Transverse colon (tissue), 4 donors: ENCODE data around the gene FSD1. TPM values are rescaled to one million over a fixed set of nuclear protein-coding genes. Genes with fewer than 3 reads are reported as not detected.

Experiments used
- DNase-seq: peaks from one replicate; pipeline ENCODE4 v3.0.0-alpha.2; 2019
- H3K27ac ChIP-seq, 4 donors: fragments of 200-600 bp; sonication (generic); 2 replicates each; pipeline ENCODE4 v1.5.1; 2016 to 2018; ENCODE audit warnings: inconsistent platforms in 4 of 4
- H3K27me3 ChIP-seq: fragments of 200-600 bp; sonication (generic); 2 replicates; pipeline ENCODE4 v1.5.1; 2017; ENCODE audit warnings: inconsistent platforms
- H3K36me3 ChIP-seq, 4 donors: fragments of 200-600 bp; sonication (generic); 2 replicates each; pipeline ENCODE4 v1.5.1; 2017 to 2019; ENCODE audit warnings: inconsistent platforms in 4 of 4
- H3K4me1 ChIP-seq, 4 donors: fragments of 200-600 bp; sonication (generic); 2 replicates each; pipeline ENCODE4 v1.5.1; 2017 to 2020; ENCODE audit warnings: inconsistent platforms in 4 of 4
- H3K4me3 ChIP-seq, 4 donors: fragments of 200-600 bp; sonication (generic); 1 replicate in 1 of 4; 2 replicates in 3 of 4; pipeline versions ENCODE4 v1.5.1 to v1.6.1; 2017 to 2019; ENCODE audit warnings: inconsistent platforms in 4 of 4
- H3K9me3 ChIP-seq, 2 donors: fragments of 200-600 bp; sonication (generic); 2 replicates each; pipeline ENCODE4 v1.5.1; 2017 to 2019; ENCODE audit warnings: inconsistent platforms in 2 of 2
- EP300 ChIP-seq: sonication (generic); formaldehyde crosslinking; IDR thresholded peaks from one replicate; pipeline ENCODE4 v1.6.1; 2017; ENCODE audit warnings: antibody characterized with exemption, low read depth
- POLR2A ChIP-seq: fragments of 450-650 bp; IDR thresholded peaks from one replicate; pipeline ENCODE4 v1.6.1; 2016; ENCODE audit warnings: antibody characterized with exemption, mild to moderate bottlenecking, moderate library complexity
- POLR2AphosphoS5 ChIP-seq, 3 donors: sonication (generic); formaldehyde crosslinking; IDR thresholded peaks; one replicate each; pipeline ENCODE4 v1.6.1; 2016; ENCODE audit warnings: antibody characterized with exemption in 3 of 3
- WGBS, 2 donors: methylation state at CpG; one replicate each; pipeline ENCODE4 v1.1.5; 2018; ENCODE audit warnings: low coverage in 1 of 2; 5-methylcytosine and 5-hydroxymethylcytosine counted together
- in situ Hi-C, 4 donors: fragments of 200-750 bp; cut with MboI; loops; one replicate each; pipeline versions ENCODE4 v1.15.0 to v1.15.1; 2017; ENCODE audit warnings: low sequenced_read_pairs in 3 of 4, low pct_ligation_motif_present in 1 of 4, low pct_unique_long_range_greater_than_20kb in 1 of 4
- intact Hi-C: fragments of 100-400 bp; cut with DNase I; formaldehyde crosslinking; loops from one replicate; pipeline ENCODE4 v1.15.1; 2023; ENCODE audit warnings: low total_unique reads
- total RNA-seq, 4 donors: library from RNA; depleted of rRNA; stranded (reverse); fragments of >200 nt; gene quantifications; one replicate each; pipeline ENCODE4 v1.1.0, GENCODE V29; 2016
- TF ChIP-seq, protein P1 (sequence below), 5 experiments: fragments of 200-600 bp in 3 of 5; fragments of 450-650 bp in 2 of 5; sonication (generic) in 3 of 5; IDR thresholded peaks; 1 replicate in 2 of 5; 2 replicates in 3 of 5; pipeline ENCODE4 v1.5.1; 2016 to 2017; ENCODE audit warnings: antibody characterized with exemption in 5 of 5, inconsistent platforms in 3 of 5, mild to moderate bottlenecking in 2 of 5, moderate library complexity in 1 of 5

FSD1 gene
- total RNA-seq, 4 donors from 2014 or later: 0.68 to 2.9 (median 1.5) TPM; not detected in 1

GRCh38 chr19:4350111-4350510, 45.7 kb downstream of the FSD1 start:
- 75 to 80% methylated on average over 6 to 8 of the region's 8 CpGs for WGBS, 2 donors
- H3K27ac ChIP-seq: no peak overlapping the region
- no peak overlapping the region for H3K4me3 ChIP-seq
- intact Hi-C loops (loop anchor here (10.0 kb wide), 1 partner anchor 85 kb away; no protein-coding TSS in a partner anchor), in situ Hi-C loops (loop anchor here in 3 of 4 donors (10.0 to 25.0 kb wide), 3 partner anchors 75 to 88 kb away; partner anchors contain the start of gene SHD (in 1 of the 3))
- H3K9me3 ChIP-seq: no peaks in the 10 kb centered on the region
- H3K4me1 ChIP-seq: no peaks in the 10 kb centered on the region
- TF ChIP-seq EP300: no peak
- TF ChIP-seq, protein P1, sequence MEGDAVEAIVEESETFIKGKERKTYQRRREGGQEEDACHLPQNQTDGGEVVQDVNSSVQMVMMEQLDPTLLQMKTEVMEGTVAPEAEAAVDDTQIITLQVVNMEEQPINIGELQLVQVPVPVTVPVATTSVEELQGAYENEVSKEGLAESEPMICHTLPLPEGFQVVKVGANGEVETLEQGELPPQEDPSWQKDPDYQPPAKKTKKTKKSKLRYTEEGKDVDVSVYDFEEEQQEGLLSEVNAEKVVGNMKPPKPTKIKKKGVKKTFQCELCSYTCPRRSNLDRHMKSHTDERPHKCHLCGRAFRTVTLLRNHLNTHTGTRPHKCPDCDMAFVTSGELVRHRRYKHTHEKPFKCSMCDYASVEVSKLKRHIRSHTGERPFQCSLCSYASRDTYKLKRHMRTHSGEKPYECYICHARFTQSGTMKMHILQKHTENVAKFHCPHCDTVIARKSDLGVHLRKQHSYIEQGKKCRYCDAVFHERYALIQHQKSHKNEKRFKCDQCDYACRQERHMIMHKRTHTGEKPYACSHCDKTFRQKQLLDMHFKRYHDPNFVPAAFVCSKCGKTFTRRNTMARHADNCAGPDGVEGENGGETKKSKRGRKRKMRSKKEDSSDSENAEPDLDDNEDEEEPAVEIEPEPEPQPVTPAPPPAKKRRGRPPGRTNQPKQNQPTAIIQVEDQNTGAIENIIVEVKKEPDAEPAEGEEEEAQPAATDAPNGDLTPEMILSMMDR (IDR thresholded peaks at IDR 0.05): no peak
- no peak for TF ChIP-seq POLR2A
- TF ChIP-seq POLR2AphosphoS5 (IDR thresholded peaks at IDR 0.05): no peak
- no peaks in the 10 kb centered on the region for H3K36me3 ChIP-seq
- DNase-seq: no peak
- no peaks in the 10 kb centered on the region for H3K27me3 ChIP-seq

- no peaks in the 10 kb centered on the region for H3K36me3 ChIP-seq
- WGBS, 2 donors: 93% methylated on average over 9 of the region's 9 CpGs; no CpG with 5 or more reads in 1 of the 2 donors
- no peaks in the 10 kb centered on the region for H3K4me1 ChIP-seq
- in situ Hi-C loops: loop anchor here in 3 of 4 donors (10.0 to 25.0 kb wide), 3 partner anchors 76 to 88 kb away; partner anchors contain the start of gene SHD (in 1 of the 3)
- no peaks in the 10 kb centered on the region for H3K27me3 ChIP-seq
- TF ChIP-seq EP300: no peak
- no peak for TF ChIP-seq POLR2AphosphoS5 (IDR thresholded peaks at IDR 0.05)
- no peak for TF ChIP-seq POLR2A
- TF ChIP-seq, protein P1 (IDR thresholded peaks at IDR 0.05): no peak
- intact Hi-C loops: loop anchor here (10.0 kb wide), 1 partner anchor 86 kb away; no protein-coding TSS in a partner anchor
- no peak overlapping the region for H3K4me3 ChIP-seq
- no peak overlapping the region for H3K27ac ChIP-seq
- H3K9me3 ChIP-seq: no peaks in the 10 kb centered on the region
- DNase-seq: no peak
Observed at GRCh38 chr19:4350726-4351125, 46.3 kb downstream of the FSD1 start.

DNA sequence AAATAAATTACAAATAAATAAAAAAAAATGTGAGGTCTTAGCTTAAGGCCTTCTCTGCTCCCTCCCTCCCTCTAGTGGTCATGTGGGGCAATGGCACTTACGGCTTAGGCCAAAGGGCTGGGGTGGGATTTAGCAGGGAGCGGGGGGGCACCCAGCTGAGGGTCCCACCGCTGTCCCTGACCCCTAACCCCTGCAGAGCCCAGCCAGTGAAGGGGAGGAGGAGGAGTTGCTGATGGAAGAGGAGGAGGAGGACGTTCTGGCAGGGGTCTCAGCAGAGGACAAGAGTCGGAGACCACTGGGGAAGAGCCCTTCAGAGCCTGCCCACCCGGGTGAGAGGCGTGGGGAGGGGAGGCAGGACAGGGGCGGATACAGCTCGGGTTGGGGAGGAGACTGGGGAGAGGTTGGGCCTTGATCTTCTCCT, 48.3 kb downstream of the FSD1 start:
- in situ Hi-C loops: loop anchor here in 3 of 4 donors (10.0 to 25.0 kb wide), 3 partner anchors 78 to 90 kb away; partner anchors contain the start of gene SHD (in 1 of the 3)
- DNase-seq: no peak
- no peaks in the 10 kb centered on the region for H3K4me1 ChIP-seq
- WGBS, 2 donors: 17 to 33% methylated on average over 1 to 9 of the region's 9 CpGs
- no peaks in the 10 kb centered on the region for H3K27me3 ChIP-seq
- intact Hi-C loops: loop anchor here (10.0 kb wide), 1 partner anchor 88 kb away; no protein-coding TSS in a partner anchor
- no peaks in the 10 kb centered on the region for H3K9me3 ChIP-seq
- TF ChIP-seq, protein P1 (IDR thresholded peaks at IDR 0.05): peak; percentile 83 to 95 (median 93)
- TF ChIP-seq POLR2A: no peak
- no peaks in the 10 kb centered on the region for H3K36me3 ChIP-seq
- H3K4me3 ChIP-seq: no peak overlapping the region
- no peak overlapping the region for H3K27ac ChIP-seq

DNA sequence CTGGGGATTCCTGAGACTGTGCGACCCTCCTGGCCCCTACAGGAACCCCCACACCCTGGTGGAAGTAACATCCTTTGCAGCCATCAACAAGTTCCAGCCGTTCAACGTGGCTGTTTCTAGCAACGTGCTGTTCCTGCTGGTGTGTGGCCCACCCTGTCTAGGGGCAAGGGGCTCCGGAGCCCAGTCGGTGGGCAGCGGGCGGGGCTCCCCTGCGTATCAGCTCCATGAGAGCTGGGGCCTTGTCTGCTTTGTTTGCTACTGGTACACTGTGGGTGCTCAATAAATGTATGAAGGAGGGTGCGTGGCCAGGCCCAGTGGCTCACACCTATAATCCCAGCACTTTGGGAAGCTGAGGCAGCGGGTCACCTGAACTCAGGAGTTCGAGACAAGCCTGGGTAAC, 49.9 kb downstream of the FSD1 start:
- Histone ChIP-seq H3K4me3 (no peak overlapping the region), H3K36me3 (no peaks in the 10 kb centered on the region), H3K27me3 (no peaks in the 10 kb centered on the region), H3K27ac (no peak overlapping the region), H3K4me1 (no peaks in the 10 kb centered on the region), H3K9me3 (no peaks in the 10 kb centered on the region)
- in situ Hi-C loops (loop anchor here in 3 of 4 donors (10.0 to 25.0 kb wide), 3 partner anchors 79 to 92 kb away; partner anchors contain the start of gene SHD (in 1 of the 3)), intact Hi-C loops (loop anchor here (10.0 kb wide), 1 partner anchor 89 kb away; no protein-coding TSS in a partner anchor)
- DNase-seq: no peak
- TF ChIP-seq, protein P1 (IDR thresholded peaks at IDR 0.05): no peak
- no peak for TF ChIP-seq POLR2A
- WGBS, 2 donors: 94% methylated on average over 12 of the region's 12 CpGs; no CpG with 5 or more reads in 1 of the 2 donors
